ENCODE results near the gene NSD2.

NSD2 gene

GRCh38 chr4:1945912-1946311 is 74.7 kb downstream of the NSD2 start:
- no peak for DNase-seq

DNA sequence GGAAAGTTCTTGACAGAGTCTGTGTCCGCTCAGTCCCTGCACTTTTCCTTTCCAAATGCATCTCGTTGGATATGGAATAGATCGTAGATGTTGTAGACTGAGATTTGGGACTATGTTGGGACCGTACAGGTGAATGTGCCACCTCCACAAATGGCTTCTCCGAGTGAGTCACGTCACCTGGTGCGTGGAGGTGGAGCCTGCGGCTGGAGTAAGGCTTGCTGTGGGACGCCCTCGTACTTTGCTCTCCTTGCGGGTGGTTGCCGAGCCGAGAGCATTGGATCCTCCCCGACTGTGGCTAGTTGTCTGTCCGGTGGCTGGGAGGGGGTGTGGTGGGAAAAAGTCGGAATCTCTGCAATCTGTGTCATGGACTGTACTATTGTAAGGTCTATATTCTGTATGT is 77.0 kb downstream of the NSD2 start:
- DNase-seq: no peak

DNA sequence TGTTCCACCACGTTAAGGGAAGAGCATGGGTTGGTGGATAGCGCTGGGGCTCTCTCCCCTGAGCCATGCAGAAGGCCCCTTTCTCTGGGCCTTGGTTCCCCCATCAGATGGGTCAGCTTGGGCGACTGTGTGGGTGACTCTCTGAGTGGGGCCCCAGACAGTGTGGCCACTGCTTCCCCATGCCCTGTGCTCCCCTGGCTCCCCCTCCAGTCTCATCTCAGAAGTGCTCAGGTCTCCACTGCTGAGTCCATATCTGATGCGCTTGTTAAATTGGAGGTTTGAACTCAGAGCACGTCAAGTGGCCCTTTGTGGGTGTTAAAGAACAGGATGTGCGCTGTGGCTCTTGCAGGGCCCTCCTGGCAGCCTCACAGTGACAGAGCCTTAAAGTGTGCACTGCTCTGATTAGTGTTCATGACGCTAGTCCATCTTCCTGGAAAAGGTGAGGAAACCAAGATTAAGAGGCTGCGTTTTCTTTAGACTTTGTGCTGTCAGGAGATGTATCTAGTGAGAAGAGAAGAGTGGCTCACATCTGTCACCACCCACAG is 77.8 kb downstream of the NSD2 start:
- no peak for DNase-seq

GRCh38 chr4:1950369-1950768 is 79.2 kb downstream of the NSD2 start:
- DNase-seq: no peak

GRCh38 chr4:1952058-1952700 is 81.0 kb downstream of the NSD2 start:
- DNase-seq: no peak

- DNase-seq: no peak
These were observed 81.5 kb downstream of the NSD2 start for GRCh38 chr4:1952719-1953118.

DNA sequence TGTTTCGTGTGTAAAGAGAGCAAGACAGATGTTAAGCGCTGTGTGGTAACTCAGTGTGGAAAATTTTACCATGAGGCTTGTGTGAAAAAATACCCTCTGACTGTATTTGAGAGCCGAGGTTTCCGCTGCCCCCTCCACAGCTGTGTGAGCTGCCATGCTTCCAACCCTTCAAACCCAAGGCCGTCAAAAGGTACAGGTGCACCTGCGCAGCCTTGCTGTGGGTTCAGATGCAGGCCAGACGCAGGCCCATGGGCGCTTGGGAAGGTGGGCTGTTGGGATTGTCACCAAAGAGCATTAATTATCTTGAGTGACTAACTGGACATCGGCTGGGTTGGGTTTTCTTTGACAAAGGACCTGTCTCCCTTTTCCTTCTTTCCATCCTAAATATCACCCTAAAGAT is 82.1 kb downstream of the NSD2 start:
- DNase-seq: no peak

DNA sequence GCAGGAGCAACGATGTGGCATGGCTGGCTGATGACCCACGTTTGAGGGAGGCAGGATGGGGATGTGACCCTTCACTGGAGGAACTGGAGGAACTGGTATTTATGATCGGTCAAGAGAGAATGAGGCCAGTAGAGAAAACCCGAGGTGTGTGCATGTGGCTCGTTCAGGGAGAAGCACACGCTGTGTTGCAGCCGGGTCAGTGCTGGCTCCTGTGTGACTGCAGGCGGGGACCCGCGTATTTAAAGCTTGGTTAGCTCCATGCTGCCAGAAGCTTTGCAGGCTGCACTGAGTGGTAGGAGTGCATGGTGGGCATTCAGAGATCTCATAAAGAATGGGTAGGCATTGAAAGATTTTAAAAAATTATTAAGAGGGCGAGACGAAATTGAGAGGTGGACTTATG is 85.4 kb downstream of the NSD2 start:
- DNase-seq: no peak

DNA sequence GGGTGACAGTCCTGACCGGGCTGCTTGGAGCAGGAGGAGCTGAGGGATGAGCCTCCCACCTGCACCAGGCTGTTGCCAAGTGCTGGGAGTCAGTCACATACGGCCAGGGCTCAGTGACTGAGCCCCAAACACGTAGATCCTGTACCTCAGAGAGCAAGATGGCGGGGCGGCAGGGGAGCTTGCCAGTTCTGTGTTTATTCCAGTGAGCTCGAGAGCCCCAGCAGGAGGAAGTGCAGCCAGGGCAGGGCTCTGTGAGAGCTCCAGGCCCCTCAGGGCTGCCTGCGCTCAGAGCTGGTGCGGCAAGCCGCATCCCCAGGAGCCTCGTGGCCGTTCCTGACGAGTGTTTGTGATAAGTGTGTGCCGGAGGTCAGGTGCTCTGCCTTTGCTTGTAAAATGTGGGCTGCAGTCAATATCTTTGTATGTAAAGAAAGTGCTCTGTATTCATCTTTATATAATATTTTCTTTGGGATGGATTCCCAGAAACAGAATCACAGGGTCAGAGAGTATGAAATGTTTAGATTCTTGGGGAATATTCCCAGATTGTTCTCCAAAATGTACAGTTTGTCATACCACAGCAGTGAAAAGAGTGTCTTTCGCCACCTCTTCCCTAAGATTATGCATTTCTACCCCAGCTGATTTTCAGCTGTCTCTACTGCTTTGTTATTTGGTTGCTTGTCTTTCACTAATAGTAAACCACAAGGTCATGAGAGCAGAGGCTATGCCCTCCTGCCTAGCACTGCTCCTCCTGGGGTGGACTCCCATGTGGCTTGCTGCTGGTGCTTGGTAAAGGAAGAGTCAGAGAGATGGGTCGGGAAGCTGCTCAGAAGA is 87.3 kb downstream of the NSD2 start:
- no peak for DNase-seq

- no peak for DNase-seq
These were observed 87.9 kb downstream of the NSD2 start for GRCh38 chr4:1959104-1959384.

DNA sequence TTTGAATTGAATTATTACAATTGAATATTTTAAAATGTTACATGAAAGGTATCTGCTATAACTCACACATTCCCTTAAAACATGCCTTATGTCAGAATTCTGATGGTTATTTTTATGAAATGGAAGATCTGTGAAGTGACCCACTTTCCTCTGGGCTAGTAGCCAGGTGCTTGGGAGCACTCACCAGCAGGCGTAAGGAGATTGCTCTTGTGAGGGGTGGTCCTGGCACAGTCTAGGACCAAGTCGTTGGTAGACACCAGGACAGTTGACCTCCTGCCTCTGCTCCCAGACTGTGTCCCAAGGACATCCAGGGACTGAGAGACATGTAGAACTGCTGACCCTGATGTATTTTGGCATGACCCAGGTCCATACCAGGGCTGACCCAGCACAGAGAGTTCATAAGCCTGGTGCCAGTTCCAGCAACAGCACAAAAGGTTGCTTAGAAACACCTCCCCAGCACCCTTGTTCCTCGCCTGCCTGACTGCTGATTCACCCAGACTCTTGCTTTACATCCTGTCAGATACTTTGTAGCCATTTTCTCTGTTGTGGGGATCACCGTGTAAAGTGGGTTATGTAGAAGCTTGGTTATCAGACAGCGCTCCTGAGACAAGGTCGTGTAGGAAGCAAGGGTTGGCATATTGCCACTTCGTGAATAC is 89.1 kb downstream of the NSD2 start:
- DNase-seq: no peak

DNA sequence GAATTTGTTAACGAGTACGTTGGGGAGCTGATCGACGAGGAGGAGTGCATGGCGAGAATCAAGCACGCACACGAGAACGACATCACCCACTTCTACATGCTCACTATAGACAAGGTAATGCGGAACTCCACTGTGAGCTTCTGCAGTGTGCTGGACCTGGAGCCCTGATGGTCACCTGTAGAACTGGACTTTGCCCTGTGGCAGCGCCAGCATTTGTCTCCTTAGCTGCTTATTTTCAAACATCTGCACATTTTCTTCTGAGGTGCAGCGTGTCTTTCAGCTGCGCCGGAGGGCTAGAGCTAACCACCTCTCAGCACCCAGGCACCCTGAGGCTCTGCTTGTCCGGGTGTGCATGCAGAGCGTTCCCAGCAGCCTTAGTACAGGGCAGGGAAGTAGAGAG is 89.8 kb downstream of the NSD2 start:
- DNase-seq: no peak

DNA sequence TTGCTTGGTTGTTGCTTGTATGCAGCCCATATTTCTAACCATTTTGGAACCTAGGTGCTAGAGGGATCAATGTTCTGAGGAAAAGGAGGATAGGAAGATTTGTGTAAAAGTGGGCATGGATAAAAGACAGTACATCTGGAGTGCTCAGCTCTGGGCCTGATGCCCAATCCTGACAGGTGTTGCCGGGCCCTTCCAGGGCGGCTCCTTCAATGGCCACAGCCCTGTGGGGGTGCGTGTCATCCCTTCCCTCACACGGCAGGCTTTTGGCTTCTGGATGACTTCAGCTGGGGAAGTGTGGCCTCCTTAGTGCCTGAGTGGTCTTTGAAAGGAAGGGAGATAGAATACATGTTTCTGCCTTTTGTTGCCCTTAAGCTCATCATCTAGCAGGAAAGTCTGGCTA is 90.4 kb downstream of the NSD2 start:
- no peak for DNase-seq

DNA sequence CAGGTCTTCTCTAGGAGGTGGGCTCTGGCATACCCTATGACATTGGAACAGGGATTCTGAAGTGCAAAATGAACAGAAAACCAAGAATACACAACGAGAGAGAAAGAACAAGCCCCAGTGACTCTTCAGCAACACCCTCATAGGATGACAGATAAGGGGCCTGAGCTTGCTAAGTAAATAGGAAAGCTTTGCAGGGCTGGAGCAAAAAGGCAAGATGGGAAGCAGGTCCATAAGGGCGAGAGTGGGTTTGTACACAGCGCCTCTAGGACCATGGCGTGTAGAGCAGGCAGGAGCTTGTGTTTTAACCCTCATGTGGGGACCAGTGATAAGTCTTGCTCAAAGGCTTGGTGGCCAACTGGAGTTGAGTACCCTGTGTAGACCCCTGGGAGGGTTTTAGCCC is 91.8 kb downstream of the NSD2 start:
- no peak for DNase-seq

- DNase-seq: no peak
These were observed 93.2 kb downstream of the NSD2 start for GRCh38 chr4:1964443-1964842.

DNA sequence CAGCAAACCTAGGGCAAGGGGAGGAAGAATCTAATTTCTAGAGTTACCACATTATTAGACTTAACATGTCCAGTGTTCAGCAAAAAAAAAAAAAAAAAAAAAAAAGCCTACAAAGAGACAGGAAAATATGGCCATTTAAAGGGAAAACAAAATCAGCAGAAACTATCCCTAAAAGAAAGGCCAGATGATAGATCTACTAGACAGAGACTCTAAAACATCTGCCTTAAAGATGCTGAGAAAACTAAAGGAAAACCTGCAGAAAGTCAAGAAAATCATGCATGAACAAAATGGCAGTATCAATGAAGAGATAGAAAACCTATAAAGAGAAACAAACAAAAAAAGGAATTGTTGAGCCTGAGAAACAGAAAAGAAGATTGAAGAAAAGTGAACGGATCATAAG is 93.8 kb downstream of the NSD2 start:
- DNase-seq: no peak

GRCh38 chr4:1967512-1968149 is 96.4 kb downstream of the NSD2 start:
- DNase-seq: no peak

GRCh38 chr4:1968686-1969295 is 97.6 kb downstream of the NSD2 start:
- DNase-seq: no peak

DNA sequence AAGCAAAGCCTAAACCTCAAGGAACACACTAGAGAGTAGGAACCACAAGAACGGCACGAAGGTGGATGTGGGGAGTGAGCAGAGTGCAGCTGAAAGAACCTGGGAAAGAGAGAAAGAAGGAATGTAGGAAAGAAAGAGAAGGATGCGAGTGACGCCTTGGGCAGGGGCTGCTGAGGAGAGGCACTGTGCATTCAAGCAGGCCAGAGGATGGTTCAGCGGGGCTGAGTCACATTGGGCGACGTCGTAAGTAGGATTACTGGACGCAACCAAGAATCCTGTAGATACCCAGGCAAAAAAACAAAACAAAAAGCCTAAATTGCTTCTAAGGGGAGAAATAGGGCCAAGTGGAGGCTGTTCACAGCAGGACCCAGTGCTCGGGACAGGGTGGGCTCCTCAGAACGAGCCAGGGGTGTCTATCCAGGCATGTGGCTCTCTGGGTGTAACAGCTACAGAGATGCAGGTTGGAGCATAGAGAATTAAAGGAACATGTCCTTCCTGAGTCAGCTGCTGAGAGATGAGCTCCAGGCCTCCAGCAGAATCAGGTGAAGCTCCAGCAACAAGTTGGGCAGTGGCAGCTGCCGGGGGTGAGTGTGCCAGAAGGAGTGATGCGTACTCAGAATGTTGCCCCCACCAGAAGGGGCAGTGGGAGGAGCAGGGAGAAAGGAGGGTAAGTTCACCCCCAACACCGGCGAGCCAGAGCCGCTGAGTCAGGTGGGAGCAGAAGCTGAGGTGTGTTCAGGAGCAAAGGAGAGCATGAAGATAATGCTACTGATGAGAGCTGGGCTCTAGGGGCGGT is 98.9 kb downstream of the NSD2 start:
- DNase-seq: no peak

- no peak for DNase-seq
These were observed 99.7 kb downstream of the NSD2 start for GRCh38 chr4:1970926-1971325.

DNA sequence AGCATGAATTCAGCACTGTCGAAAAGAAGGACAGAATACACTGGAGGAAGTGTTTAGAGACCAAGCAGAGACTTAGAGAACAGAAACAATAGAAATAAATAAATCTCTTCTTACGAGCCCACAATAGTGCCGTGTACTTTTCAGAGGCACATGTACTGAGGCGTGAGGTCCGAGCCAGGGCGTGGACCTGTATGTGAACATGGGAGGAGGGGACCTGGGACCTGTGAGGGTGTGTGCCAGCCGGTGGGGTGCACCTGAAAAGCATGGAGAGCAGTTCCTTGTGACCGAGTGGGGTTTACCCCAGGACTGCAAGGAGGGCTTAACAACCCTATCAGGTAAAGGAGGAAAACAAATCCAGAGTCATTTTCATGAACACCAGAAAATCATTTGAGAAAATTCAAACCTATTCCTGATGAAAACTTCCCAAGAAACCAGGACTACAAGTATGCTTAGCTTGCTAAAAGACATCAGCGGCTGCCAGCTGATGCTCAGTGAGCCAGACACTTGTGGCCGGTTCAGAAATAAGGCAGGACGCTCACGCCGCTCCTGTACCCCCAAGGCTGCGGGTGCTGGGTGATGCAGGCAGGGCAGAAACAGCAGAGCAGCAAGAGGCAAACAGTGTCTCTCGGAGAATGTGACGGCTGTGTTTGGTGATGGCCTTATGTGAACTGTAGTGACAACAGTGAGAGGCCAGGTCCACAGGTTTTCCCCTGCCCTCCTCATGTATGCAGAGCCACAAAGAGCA is 100.4 kb downstream of the NSD2 start:
- no peak for DNase-seq

- no peak for DNase-seq
These were observed 101.2 kb downstream of the NSD2 start for GRCh38 chr4:1972414-1972813.

Measured in activated CD8-positive, alpha-beta memory T cell treated with anti-CD3 and anti-CD28 coated beads, Interleukin-2, amount 50 U/mL, for 4 hours (primary cell).